Activated CD8-positive, alpha-beta T cell treated with anti-CD3 and anti-CD28 coated beads for 36 hours (primary cell): ENCODE results near the gene RIC8B. TPM values are rescaled to one million over a fixed set of nuclear protein-coding genes. Genes with fewer than 3 reads are reported as not detected.

Experiments
- ATAC-seq: fragments of 200-7000 bp; cut with Tn5 transposase; one replicate; pipeline ENCODE4 v1.10.0; 2021; ENCODE audit warnings: mild to moderate bottlenecking, moderate library complexity
- CTCF ChIA-PET: fragments of 350-600 bp; sonication (Branson Sonifier 250); formaldehyde crosslinking; loops from one replicate; lab custom pipeline; 2021; ENCODE audit warnings: antibody characterized with exemption; lab: Charles Lee
- POLR2A ChIA-PET: fragments of 350-600 bp; sonication (Branson Sonifier 250); formaldehyde crosslinking; loops from one replicate; lab custom pipeline; 2021; ENCODE audit warnings: antibody characterized with exemption; lab: Charles Lee
- DNase-seq: peaks from one replicate; pipeline ENCODE4 v3.0.0-alpha.2; 2020
- H3K27ac Mint-ChIP-seq: one replicate; pipeline ENCODE4 v1.8.0; 2021; ENCODE audit warnings: mild to moderate bottlenecking, mixed read lengths
- H3K27me3 Mint-ChIP-seq: one replicate; pipeline ENCODE4 v1.8.0; 2021; ENCODE audit warnings: mixed read lengths
- H3K36me3 Mint-ChIP-seq: one replicate; pipeline ENCODE4 v1.8.0; 2021; ENCODE audit warnings: low read depth, mixed read lengths
- H3K4me1 Mint-ChIP-seq: one replicate; pipeline ENCODE4 v1.8.0; 2021; ENCODE audit warnings: low read depth, mixed read lengths
- H3K4me3 Mint-ChIP-seq: one replicate; pipeline ENCODE4 v1.8.0; 2021; ENCODE audit warnings: mild to moderate bottlenecking, moderate library complexity, mixed read lengths
- H3K9me3 Mint-ChIP-seq: one replicate; pipeline ENCODE4 v1.8.0; 2021; ENCODE audit warnings: mixed read lengths
- intact Hi-C: fragments of 100-400 bp; cut with micrococcal nuclease; formaldehyde crosslinking; loops from one replicate; pipeline ENCODE4 v1.10.0; 2022
- total RNA-seq, 2 experiments: library from RNA; stranded (reverse); gene quantifications; one replicate each; pipeline ENCODE4 v1.2.3, GENCODE V29; 2021
- TF ChIP-seq, protein P1 (sequence below): fragments of 200-600 bp; IDR thresholded peaks from one replicate; pipeline ENCODE4 v1.8.0; 2022; ENCODE audit warnings: antibody characterized with exemption, mild to moderate bottlenecking

RIC8B gene
- total RNA-seq, 2 experiments from 2014 or later, result 10.4 to 11.0 TPM

DNA sequence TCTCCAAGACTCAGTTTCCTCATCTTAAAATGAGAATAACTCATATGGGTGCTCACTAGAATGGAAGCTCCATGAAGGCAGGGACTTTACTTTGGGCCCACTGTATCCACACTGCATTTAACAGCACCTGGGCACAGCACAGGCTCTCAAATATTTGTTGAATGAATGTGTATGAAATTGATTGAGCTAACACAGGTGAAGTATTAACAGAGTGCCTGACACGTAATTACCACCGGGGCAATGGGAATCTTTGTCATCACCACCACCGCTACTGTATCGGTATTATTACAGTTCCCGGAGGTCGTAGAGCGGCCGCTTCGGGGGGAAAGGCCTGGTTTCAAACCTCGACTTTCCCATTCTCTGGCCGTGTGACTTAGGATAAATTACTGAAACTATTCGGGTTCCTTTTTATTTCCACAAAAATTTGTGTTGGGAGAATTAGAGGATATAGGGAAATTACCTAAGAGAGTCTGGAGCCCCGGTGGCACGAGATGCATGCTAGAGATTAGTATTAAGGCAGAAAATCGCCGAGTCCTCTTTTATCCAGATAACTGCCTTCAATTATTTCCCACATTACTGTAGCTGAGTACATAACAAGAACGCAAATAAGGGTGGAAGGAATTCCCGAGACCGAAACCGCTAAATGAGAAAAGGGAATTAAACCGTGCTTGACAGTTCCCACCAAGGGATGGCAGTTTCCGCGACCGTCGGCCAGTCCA is 1.0 kb upstream of the RIC8B start:
- H3K4me1 Mint-ChIP-seq, result peaks cover 36% of the 10 kb centered on the region
- no peak for DNase-seq
- peak overlapping the region; percentile 99 for H3K27ac Mint-ChIP-seq
- H3K27me3 Mint-ChIP-seq, result no peaks in the 10 kb centered on the region
- peaks cover 5% of the 10 kb centered on the region for H3K36me3 Mint-ChIP-seq
- TF ChIP-seq, protein P1, sequence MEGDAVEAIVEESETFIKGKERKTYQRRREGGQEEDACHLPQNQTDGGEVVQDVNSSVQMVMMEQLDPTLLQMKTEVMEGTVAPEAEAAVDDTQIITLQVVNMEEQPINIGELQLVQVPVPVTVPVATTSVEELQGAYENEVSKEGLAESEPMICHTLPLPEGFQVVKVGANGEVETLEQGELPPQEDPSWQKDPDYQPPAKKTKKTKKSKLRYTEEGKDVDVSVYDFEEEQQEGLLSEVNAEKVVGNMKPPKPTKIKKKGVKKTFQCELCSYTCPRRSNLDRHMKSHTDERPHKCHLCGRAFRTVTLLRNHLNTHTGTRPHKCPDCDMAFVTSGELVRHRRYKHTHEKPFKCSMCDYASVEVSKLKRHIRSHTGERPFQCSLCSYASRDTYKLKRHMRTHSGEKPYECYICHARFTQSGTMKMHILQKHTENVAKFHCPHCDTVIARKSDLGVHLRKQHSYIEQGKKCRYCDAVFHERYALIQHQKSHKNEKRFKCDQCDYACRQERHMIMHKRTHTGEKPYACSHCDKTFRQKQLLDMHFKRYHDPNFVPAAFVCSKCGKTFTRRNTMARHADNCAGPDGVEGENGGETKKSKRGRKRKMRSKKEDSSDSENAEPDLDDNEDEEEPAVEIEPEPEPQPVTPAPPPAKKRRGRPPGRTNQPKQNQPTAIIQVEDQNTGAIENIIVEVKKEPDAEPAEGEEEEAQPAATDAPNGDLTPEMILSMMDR, result no peak
- no peak for ATAC-seq
- H3K9me3 Mint-ChIP-seq, result no peaks in the 10 kb centered on the region
- ChIA-PET CTCF (interaction anchor here (1.5 kb wide), 2 partner anchors 11 to 37 kb away, joined by 3 to 5 read pairs; no protein-coding TSS in a partner anchor), POLR2A (interaction anchor here (1.0 to 1.2 kb wide), 2 partner anchors 10 to 20 kb away, joined by 3 read pairs; no protein-coding TSS in a partner anchor)
- intact Hi-C loops, result no loop called here
- peak overlapping the region; percentile 98 for H3K4me3 Mint-ChIP-seq

DNA sequence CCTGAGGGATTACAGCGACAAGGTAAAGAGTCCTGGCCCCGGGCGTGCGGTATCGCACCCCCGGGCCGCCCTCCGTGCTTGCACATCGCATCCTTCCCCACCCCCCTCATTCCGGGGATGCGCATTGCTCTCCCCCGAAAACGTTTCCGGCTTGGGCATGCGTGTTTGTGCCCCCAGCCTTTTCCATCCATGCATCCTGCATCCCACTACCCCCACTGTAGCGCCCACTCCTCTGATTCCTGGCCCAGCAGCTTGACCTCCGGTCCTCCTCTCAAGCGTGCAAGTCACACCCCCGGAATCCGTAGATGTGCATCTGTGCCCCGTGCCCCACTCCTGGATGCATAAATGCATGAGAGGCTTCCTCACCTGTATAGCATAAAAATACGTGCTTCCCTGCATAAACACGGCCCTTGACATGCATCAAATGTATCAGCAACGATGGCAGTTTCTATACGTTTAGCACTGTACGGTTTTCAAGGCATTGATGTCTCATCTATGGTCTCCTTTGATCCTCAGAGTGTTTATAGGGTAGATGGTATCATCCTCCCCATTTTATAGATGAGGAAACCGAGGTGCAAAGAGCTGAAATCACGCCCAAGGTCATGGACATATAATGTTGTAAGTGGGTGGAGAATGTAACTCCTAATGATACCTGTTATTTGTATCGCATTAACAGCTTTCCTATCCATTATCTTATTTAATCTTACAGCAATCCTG is 484 bp downstream of the RIC8B start:
- CTCF ChIA-PET, result interaction anchor here (1.0 to 1.8 kb wide), 6 partner anchors 9 to 418 kb away, joined by 3 to 5 read pairs (median 3); no protein-coding TSS in a partner anchor
- DNase-seq, result peak; percentile 41
- TF ChIP-seq, protein P1, result no peak
- H3K4me1 Mint-ChIP-seq, result peaks cover 35% of the 10 kb centered on the region
- no peaks in the 10 kb centered on the region for H3K27me3 Mint-ChIP-seq
- peak overlapping the region; percentile 99 for H3K27ac Mint-ChIP-seq
- ATAC-seq, result peak; percentile 22
- H3K36me3 Mint-ChIP-seq, result peaks cover 5% of the 10 kb centered on the region
- POLR2A ChIA-PET, result interaction anchor here (0.6 to 1.9 kb wide), 8 partner anchors 10 to 146 kb away, joined by 3 to 6 read pairs (median 3); no protein-coding TSS in a partner anchor
- intact Hi-C loops, result no loop called here
- H3K9me3 Mint-ChIP-seq, result no peaks in the 10 kb centered on the region
- H3K4me3 Mint-ChIP-seq, result peak overlapping the region; percentile 98

GRCh38 chr12:106776897-106777296 is 2.4 kb downstream of the RIC8B start:
- ChIA-PET POLR2A (no interaction called here), CTCF (interaction anchor here (1.8 kb wide), 1 partner anchor 8 kb away, joined by 5 read pairs; no protein-coding TSS in a partner anchor)
- Mint-ChIP-seq H3K4me1 (peaks cover 37% of the 10 kb centered on the region), H3K9me3 (no peaks in the 10 kb centered on the region), H3K27ac (no peak overlapping the region), H3K27me3 (no peaks in the 10 kb centered on the region), H3K36me3 (peaks cover 5% of the 10 kb centered on the region), H3K4me3 (no peak overlapping the region)
- TF ChIP-seq, protein P1, result no peak
- no peak for DNase-seq
- intact Hi-C loops, result no loop called here
- ATAC-seq, result no peak

DNA sequence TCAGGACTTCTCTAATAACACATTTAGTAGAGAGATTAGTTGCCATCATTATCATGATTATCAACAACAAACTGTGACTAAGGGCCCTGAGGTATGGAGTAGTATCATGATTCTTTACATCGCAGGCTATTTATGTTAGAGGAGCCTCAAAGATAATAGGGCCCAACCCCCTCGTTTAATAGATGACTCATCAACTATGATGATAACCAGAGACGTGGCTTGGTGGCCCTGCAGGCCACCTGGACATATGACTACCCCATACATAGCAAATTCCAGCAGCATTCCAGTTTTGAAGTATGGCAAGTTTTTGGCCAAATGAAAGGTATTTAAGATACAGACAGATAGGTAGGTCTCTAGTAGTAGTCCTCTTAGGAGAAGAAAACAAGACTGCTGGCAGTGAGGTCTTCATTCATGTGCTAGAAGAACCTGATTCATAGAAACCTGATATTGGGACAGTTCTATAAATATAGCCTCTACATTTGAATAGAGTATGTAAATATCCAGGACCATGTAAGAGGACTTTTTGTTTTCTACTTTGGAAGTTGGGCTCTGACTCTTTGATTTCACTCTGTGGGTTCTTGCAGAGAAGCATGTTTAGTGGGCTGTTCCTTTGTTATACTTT is 5.6 kb downstream of the RIC8B start:
- H3K9me3 Mint-ChIP-seq, result no peaks in the 10 kb centered on the region
- CTCF ChIA-PET, result no interaction called here
- ATAC-seq (no peak), DNase-seq (no peak)
- H3K4me1 Mint-ChIP-seq, result peaks cover 40% of the 10 kb centered on the region
- intact Hi-C loops, result no loop called here
- H3K27ac Mint-ChIP-seq, result no peak overlapping the region
- TF ChIP-seq, protein P1, result no peak
- POLR2A ChIA-PET, result no interaction called here
- H3K27me3 Mint-ChIP-seq, result no peaks in the 10 kb centered on the region
- peaks cover 5% of the 10 kb centered on the region for H3K36me3 Mint-ChIP-seq
- no peak overlapping the region for H3K4me3 Mint-ChIP-seq
